ENCODE data around the gene CFAP410.
"Not testable (repeated sequence)": the region's sequence is repeated elsewhere in the genome, so short reads cannot be mapped to it uniquely, and the experiment has no call there.

CFAP410 gene

DNA sequence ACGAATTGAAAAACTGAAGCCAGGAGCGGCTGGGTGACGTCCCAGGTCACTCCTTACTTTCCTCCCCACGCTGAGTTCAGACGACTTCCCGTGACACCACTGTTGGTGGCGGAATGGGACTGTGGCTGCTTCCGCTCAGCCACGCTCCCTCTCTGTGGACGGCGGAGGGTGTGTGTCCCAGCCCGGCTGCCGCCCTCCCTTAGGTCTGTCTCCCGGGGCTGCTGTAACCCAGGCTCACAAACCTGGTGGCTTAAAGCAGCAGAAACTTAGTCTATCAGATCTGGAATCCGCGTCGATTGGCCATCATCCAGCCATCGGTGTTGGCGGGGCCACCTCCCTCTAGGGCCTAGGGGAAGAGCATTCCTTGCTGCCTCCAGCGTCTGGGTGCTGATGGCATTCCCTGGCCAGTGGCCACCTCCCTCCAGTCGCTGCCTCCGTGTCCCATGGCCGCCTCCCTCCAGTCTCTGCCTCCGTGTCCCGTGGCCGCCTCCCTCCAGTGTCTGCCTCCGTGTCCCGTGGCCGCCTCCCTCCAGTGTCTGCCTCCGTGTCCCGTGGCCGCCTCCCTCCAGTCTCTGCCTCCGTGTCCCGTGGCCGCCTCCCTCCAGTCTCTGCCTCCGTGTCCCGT, 31.7 kb upstream of the CFAP410 start:
- intact Hi-C loops (cut with DNase I): no loop called here
- no peak for DNase-seq

DNA sequence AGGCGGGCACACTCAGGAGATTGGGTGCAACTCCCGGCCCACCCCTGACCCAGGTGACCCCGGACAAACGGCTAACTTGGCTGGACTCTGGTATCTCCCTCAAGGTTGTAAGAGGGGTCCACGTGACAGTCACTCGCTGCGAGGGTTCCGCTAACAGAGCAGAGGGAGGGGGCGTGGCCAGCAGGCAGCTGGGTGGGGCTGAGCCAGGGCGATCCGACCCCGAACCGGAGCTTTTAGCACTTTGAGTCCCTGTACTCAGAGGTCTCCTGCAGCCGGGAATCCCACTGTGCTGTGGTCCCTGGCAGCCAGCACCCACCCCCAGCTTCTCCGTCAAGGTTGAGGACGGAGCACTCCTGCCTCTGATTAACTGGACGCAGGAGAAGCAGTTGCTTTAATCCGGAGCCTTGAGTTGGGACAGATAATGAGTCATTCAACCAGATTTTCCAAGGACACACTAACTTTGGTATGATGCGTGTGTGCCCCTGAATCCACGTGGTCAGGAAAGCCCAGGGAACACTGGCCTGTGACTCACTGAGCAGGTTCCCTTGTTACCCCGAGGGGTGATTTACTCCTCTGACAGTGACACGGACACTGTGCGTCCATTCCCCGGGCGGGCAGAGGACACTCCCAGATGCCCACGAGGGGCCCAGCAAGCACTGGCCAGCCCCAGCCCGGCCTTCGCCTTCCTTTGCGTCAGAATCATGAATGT, 31.0 kb upstream of the CFAP410 start:
- intact Hi-C loops (cut with DNase I): no loop called here

DNA sequence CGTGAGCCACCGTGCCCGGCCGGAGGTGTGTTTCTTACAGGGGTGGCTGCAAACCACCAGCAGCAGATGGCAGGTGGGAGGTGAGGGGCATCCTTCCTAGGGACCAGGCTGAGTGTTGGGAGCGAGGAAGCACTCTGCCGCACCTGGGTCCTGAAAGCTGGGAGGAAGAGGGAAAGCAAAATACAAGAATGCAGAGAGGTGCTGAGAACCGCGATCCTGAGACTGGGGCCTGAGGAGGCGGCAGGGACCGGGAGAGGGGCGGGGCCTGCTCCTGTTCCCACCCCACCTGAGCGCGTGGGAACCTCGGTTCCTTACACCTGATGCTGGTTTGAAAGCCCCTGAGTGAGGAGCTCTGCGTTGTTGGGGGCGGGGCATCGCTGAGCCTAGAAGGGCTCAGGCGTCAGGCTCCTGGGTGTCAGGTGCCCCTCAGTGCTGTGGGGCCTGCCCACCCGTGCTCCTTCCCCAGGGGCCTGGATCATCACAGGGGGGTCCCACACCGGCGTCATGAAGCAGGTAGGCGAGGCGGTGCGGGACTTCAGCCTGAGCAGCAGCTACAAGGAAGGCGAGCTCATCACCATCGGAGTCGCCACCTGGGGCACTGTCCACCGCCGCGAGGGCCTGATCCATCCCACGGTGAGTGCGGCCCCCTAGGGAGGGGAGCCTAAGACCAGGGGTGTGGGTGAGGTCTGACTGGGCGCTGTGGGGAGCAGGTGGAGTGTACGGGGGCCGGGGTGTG, 29.7 kb upstream of the CFAP410 start:
- intact Hi-C loops (cut with DNase I): no loop called here
- peak in 2 of 10 donors; percentile 62 for DNase-seq

More for the DNA sequence above, 31.0 kb upstream of the CFAP410 start:
- peak in 2 of 10 donors; percentile 9 to 80 for DNase-seq

DNA sequence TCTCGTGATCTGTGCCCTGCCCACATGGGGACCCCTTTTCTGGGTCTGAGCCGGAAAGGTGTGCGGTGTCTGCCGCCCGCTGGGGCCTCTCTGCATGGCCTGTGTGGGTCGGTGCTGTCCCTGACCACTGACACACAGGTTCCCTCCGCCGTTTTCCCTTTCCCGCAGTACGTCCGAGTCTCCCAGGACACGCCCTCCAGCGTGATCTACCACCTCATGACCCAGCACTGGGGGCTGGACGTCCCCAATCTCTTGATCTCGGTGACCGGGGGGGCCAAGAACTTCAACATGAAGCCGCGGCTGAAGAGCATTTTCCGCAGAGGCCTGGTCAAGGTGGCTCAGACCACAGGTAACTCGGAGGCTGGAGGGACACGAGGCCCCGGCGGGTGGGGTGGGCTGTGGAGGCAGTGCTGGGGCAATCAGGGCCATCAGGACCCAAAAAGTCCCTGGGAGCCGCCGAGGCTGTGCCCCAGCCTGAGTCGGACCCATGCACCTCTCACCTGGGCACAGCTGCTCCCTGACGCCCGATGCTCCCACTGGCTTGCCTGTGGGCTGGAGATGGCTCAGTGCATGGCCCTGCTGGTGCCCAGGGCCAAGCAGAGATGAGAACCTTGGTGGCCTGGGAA, 27.5 kb upstream of the CFAP410 start:
- intact Hi-C loops (cut with DNase I): no loop called here
- peak in 1 of 10 donors; percentile 5 for DNase-seq

DNA sequence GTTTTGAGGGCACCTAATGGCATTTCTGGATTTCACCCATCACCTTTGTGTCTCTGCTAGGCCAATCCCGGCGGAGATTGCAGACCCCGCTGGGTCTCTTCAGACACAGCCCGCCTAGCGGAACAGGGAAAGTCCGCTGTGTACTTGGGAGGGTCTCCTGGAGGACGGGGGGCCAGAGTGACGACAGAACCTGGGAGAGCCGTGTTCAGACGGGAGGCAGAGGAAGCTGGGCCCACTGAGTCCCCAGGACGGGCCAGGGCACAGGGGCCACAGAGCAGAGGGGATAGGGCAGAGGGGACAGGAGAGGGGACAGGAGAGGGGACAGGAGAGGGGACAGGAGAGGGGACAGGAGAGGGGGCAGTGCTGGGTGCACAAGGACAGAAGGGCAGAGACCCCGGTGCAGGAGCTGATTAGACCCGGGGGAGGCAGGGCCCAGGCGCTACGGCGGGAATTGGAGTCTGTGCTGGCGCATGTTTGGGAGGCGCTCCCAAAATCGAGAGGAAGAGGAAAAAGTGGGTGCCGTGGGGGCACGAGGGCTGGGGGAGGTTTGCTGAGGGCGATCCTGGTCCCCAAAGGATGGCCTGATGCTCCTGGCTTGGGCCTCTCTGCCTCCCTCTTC, 26.9 kb upstream of the CFAP410 start:
- peak in 1 of 10 donors; percentile 3 for DNase-seq
- intact Hi-C loops (cut with DNase I): no loop called here

DNA sequence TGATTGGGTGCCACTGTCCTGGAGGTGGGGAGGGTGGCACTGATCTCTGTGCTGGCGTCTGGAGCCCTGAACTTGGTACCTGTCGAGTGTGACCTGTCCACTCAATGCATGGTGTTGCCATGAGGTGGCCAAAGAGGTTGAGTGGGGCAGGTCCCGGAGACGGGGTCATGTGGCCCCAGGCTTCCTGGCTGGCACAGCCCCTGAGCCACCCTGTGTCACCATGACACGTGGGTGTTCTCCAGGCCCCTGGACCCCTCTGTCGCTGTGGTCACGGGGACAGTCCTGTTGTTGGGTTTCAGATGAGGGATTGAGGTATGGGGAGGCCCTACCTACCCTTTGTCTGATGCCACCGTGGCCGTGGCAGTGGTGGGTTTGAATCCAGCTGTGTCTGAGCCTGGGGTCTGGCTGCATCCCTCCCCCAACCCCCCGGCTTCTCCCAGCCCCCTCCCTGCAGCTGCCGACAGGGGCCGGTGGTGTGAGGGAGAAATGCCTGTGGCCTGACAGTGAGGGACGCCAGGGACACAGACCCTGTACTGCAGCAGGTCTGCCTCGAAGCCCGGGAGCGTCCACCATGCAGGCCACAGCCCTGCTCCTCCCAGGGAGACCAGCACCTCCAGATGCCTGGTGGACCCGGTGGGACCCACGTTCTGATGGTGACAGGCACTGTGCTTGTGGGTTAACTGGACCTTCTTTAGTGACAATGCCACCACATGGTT, 26.2 kb upstream of the CFAP410 start:
- DNase-seq: peak in 2 of 10 donors; percentile 11 to 80

DNA sequence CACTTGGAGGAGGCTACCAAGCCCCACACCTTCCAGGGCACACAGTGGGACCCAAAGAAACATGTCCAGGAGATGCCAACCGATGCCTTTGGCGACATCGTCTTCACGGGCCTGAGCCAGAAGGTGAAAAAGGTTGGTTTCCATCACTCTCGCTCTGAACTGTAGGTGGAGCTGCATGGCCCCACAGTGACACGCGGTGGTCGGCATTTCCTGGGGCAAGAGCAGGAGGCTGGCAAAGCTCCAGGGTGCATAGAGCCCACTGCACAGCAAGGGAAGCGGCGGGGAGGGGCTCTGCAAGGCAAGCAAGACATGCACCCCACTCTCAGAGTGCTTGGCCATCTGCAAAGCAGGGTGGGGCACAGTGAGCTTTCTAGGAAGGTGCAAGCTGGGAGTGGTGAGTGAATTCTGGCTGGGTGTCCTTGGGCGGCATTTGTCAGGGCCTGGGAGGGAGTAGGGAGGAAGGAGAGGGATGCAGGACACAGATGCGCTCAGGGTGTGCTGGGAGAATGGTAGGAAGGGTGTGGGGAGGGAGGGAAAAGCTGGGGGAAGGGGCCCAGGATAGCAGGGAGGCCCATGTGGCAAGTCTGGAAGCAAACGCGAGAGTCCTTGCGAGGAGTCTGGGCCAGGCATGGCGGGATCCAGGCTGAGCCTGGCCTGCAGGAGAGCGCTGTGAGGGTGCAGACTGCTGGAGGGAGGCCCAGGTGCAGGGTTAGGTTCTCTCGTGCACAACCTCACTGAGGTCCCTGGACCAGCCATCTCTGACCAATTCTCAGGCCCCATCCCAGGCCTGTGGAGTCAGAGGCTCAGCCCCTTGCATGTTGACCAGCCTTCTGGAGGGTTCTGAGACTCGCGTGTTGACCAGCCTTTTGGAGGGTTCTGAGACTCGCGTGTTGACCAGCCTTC, 25.2 kb upstream of the CFAP410 start:
- DNase-seq: peak in 1 of 10 donors; percentile 58
- intact Hi-C loops (cut with DNase I): no loop called here

More for the DNA sequence above, 26.2 kb upstream of the CFAP410 start:
- intact Hi-C loops (cut with DNase I): no loop called here

DNA sequence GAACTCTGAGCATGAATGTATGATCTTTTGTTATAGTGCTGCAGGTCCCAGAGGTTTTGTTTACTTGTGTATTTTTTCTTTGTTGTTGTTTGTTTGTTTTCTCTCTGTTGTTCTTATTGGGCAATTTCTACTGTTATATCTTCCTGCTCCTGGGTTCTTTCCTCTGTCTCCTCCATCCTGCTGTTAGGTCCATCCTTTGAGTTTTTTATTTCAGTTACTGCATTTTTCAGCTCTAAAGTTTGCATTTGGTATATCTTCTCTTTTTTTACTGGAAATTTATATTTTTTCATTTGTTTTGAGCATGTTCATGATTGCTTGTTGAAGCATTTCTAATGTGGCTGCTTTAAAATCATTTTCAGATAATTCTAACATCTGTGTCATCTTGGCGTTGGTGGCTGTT, 24.1 kb upstream of the CFAP410 start:
- intact Hi-C loops (cut with DNase I): no loop called here
- no peak for DNase-seq

DNA sequence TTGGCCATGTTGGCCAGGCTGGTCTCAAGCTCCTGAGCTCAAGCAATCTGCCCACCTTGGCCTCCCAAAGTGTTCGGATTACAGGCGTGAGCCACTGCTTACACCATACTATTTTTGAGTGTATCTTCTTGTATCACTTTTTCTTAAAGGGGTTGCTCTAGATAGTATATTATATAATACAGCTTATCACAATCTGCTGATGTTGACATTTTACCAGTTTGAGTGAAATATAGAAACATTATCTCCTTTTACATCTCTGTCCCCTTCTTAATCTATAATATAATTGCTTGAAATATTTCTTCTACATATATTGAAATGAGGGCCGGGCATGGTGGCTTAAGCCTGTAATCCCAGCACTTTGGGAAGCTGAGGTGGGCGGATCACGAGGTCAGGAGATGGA, 22.7 kb upstream of the CFAP410 start:
- DNase-seq: peak in 1 of 10 donors; percentile 18

DNA sequence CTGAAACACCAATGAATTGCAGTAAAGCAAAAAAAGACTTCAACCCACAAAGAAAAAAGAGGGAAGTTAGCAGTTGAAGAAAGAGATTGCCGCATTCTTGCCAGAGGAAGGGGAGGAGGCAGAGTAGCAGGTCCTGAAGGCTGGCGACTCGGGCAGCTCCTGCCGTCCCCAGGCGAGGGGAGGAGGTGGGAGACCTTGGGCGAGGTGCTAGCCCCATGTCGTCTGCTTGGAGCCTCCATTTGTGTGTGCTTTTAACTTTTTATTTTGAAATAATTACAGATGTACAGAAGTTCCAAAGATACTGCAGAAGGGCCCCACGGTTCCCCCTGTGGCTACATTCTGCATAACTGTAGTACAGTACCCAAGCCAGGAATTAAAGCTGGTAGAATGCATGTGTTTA, 21.0 kb upstream of the CFAP410 start:
- intact Hi-C loops (cut with DNase I): no loop called here

More for the DNA sequence above, 22.7 kb upstream of the CFAP410 start:
- intact Hi-C loops (cut with DNase I): not testable (repeated sequence)

DNA sequence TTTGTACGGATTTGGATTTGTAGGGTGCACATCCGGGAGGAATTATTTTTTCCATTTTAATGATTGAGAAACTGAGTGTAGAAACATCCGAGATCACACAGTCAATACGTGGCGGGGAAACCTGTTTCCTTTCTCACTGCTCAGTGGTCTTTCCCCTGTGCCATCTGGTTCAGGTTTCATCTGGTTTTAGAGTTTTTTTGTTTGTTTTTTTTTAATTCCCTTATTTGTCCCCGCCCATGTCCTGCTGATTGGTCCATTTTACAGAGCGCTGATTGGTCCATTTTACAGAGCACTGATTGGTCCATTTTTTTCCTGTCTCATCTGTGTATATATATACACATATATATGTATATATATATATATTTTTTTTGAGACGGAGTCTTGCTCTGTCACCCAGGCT, 20.2 kb upstream of the CFAP410 start:
- intact Hi-C loops (cut with DNase I): no loop called here
- DNase-seq: no peak

More for the DNA sequence above, 21.0 kb upstream of the CFAP410 start:
- DNase-seq: peak in 2 of 10 donors; percentile 51 to 55

DNA sequence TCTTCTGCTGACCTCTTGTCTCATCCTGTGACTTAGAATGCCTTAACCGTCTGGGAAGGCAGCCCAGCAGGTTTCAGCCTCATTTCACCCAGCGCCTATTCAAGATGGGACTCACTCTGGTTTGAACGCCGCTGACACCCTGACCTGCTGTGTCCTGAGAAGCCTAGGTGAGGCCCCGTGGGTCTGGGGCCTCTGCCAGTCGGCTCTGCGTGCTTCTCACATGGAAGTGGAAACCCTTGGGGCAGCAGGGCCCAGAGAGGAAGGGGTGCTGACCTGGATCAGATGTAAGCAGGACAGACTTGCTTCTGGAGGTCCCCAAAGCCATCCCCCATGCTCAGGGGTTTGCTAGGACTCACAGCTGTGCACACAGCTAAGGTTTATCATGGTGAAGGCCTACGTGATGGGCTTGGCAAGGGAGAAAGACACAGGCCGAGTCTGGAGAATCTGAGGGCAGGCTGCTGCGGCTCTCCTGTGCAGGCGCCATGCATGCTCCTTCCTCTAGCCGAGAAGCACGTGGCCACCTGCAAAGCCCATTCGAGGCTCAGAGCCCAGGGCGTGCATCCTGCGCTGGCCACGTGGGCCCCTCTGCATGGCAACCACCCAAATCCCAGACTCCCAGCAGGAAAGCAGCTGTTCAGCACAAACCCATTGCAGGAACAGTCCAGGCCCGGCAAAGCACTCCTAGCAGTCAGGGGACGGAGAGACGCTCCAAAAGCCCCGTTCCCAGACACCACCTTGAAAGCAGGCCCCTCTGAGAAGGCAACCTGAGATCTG, 18.1 kb upstream of the CFAP410 start:
- intact Hi-C loops (cut with DNase I): no loop called here
- DNase-seq: peak in 3 of 10 donors; percentile 49 to 80 (median 59)

DNA sequence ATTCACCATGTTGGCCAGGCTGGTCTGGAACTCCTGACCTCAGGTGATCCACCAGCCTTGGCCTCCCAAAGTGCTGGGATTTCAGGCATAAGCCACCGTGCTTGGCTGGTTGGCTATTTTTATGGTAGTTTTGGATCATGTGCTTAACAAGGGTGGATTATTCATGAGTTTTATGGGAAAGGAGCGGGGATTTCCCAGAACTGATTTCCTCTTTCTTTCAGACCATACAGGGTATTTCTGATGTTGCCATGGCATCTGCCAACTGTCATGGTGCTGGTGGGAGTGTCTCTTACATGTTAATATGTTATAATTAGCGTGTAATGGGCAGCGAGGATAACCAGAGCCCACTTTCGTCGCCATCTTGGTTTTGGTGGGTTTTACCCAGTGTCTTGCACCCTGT, 17.4 kb upstream of the CFAP410 start:
- intact Hi-C loops (cut with DNase I): no loop called here

DNA sequence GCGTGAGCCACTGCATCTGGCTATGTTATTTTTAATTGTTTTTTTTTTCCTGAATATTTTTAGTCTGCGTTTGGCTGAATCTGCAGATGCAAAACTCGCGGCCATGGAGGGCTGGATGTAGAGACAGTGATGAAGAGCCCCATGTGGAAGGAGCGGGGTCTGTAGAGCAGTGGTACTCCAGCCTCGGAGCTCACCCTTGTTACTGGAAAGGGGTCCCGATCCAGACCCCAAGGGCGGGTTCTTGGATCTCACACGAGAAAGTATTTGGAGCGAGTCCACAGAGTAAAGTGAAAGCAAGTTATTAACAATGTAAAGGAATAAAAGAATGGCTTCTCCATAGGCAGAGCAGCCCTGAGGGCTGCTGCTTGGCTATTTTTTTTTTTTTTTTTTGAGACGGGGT, 17.0 kb upstream of the CFAP410 start:
- intact Hi-C loops (cut with DNase I): no loop called here
- DNase-seq: peak in 1 of 10 donors; percentile 66

More for the DNA sequence above, 17.4 kb upstream of the CFAP410 start:
- DNase-seq: peak in 2 of 10 donors; percentile 45 to 57

DNA sequence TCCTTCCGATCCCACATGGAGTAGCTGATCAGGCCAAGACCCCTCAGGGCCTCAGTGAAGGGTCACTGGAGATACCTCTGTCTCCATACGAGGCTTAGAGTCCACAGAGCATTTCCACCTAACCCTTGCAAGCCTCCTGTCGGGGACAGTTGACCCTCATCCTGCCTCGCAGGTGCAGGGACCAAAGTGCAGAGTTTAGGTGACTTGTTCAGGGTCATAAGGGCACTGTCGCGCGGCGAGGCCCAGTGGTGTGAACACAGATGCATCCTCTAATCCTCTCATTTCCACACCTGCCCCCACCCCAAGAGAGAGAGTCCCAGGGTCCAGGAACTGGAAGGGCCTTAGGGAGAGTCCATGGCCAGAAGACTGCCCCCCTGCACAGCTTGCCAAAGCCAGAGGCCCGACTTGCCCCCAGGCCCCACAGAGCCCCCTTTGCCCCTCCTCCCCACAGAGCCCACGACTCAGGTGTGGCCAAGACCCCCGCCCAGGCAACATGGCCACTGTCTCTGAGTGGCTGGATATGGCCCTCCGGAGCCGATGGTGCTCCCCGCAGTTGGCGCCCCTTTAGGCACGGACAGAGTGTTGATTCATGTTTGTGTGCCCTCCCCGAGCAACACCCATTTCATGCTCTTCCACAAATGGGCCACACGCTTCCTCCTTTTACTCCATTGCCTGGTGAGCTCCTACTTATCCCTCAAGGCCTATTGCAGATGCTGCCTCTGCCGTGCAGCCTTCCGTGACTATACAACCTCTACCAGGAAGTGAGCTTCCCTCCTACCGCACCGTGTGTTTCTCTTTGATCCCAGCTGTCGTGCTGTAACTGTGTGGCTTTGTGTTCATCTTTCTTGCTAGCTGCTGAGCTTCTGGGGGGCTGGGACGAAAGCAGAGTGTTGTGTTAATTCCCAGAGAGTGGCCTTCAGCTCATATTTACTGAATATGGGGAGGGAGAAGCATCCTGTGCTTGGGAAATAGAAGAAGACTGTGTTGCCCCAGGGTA, 15.9 kb upstream of the CFAP410 start:
- intact Hi-C loops (cut with DNase I): no loop called here
- peak in 1 of 10 donors; percentile 57 for DNase-seq

DNA sequence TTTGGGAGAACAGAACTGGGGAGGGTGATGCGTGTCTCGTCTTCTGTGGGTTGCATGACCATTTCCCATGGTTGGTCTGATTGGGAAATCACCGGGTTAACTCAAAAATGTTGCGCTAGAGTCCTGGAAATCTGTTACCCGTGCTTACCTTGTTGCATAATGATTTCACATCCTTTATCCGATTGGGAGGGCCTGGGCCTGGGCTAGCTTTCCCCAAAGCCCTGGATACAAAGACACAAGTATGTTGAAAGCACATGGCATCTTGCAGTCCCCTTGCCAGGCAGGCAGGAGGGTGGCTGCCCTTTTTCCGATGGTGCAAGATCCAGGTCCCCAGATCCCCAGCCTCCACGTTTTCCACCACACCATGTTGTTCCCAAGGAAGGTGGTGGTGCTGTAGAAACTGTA, 14.8 kb upstream of the CFAP410 start:
- intact Hi-C loops (cut with DNase I): no loop called here
- DNase-seq: peak in 1 of 10 donors; percentile 77
